ENCODE results near the gene C11orf97.

GRCh38 chr11:94563848-94564467, 51.7 kb downstream of the C11orf97 start:
- TF ChIP-seq CTCF (IDR thresholded peaks at IDR 0.05; ENCODE audit: insufficient read depth, low read depth, low read length) (no peak), EZH2 (IDR thresholded peaks at IDR 0.05; ENCODE audit: insufficient read depth, low read length) (no peak)

All from astrocyte (in vitro differentiated cells and primary cell).